Activated T-cell treated with anti-CD3 and anti-CD28 coated beads, Interleukin-2, amount 50 U/mL, for 24 hours (primary cell): ENCODE data around the gene SERINC2.
"Not testable (repeated sequence)": the region's sequence is repeated elsewhere in the genome, so short reads cannot be mapped to it uniquely, and the experiment has no call there.

ENCODE experiments used
- DNase-seq: peaks from one replicate; pipeline ENCODE4 v3.0.0-alpha.2; 2020
- H3K27ac Mint-ChIP-seq: 2 replicates; pipeline ENCODE4 v1.8.0; 2020; ENCODE audit warnings: mild to moderate bottlenecking, mixed read lengths
- H3K27me3 Mint-ChIP-seq: 2 replicates; pipeline ENCODE4 v1.8.0; 2020; ENCODE audit warnings: mixed read lengths
- H3K36me3 Mint-ChIP-seq: 2 replicates; pipeline ENCODE4 v1.8.0; 2020; ENCODE audit warnings: low read depth, mixed read lengths
- H3K4me1 Mint-ChIP-seq: 2 replicates; pipeline ENCODE4 v1.8.0; 2020; ENCODE audit warnings: low read depth, mixed read lengths
- H3K4me3 Mint-ChIP-seq: 2 replicates; pipeline ENCODE4 v1.8.0; 2020; ENCODE audit warnings: mild to moderate bottlenecking, moderate library complexity, mixed read lengths
- H3K9me3 Mint-ChIP-seq: 2 replicates; pipeline ENCODE4 v1.8.0; 2020; ENCODE audit warnings: mixed read lengths

SERINC2 gene

GRCh38 chr1:31472673-31473072 lies 59.7 kb downstream of the SERINC2 start:
- H3K27me3 Mint-ChIP-seq = peaks cover 35% of the 10 kb centered on the region
- not testable (repeated sequence) for H3K27ac Mint-ChIP-seq, H3K36me3 Mint-ChIP-seq, H3K4me1 Mint-ChIP-seq, DNase-seq, H3K9me3 Mint-ChIP-seq, H3K4me3 Mint-ChIP-seq

GRCh38 chr1:31473508-31473907 lies 60.5 kb downstream of the SERINC2 start:
- not testable (repeated sequence) for H3K4me3 Mint-ChIP-seq, H3K36me3 Mint-ChIP-seq, DNase-seq, H3K27ac Mint-ChIP-seq, H3K4me1 Mint-ChIP-seq, H3K9me3 Mint-ChIP-seq
- peaks cover 39% of the 10 kb centered on the region for H3K27me3 Mint-ChIP-seq

- not testable (repeated sequence) for DNase-seq, H3K4me3 Mint-ChIP-seq, H3K36me3 Mint-ChIP-seq, H3K4me1 Mint-ChIP-seq, H3K27ac Mint-ChIP-seq, H3K9me3 Mint-ChIP-seq
- H3K27me3 Mint-ChIP-seq = peaks cover 39% of the 10 kb centered on the region
Observed at GRCh38 chr1:31474567-31474966, 61.6 kb downstream of the SERINC2 start.

GRCh38 chr1:31476891-31477846 lies 64.2 kb downstream of the SERINC2 start:
- DNase-seq = no peak
- Mint-ChIP-seq H3K4me3 (no peak overlapping the region), H3K36me3 (no peaks in the 10 kb centered on the region), H3K27ac (no peak overlapping the region), H3K4me1 (peaks cover 3% of the 10 kb centered on the region), H3K9me3 (peaks cover 9% of the 10 kb centered on the region), H3K27me3 (peaks cover 22% of the 10 kb centered on the region)

- H3K27me3 Mint-ChIP-seq = peaks cover 15% of the 10 kb centered on the region
- no peak overlapping the region for H3K27ac Mint-ChIP-seq
- H3K36me3 Mint-ChIP-seq = no peaks in the 10 kb centered on the region
- peaks cover 9% of the 10 kb centered on the region for H3K9me3 Mint-ChIP-seq
- no peak for DNase-seq
- H3K4me3 Mint-ChIP-seq = no peak overlapping the region
- H3K4me1 Mint-ChIP-seq = peaks cover 3% of the 10 kb centered on the region
Observed at GRCh38 chr1:31478167-31478566, 65.2 kb downstream of the SERINC2 start.

- Mint-ChIP-seq H3K27me3 (peaks cover 9% of the 10 kb centered on the region), H3K36me3 (no peaks in the 10 kb centered on the region), H3K4me1 (peaks cover 3% of the 10 kb centered on the region), H3K4me3 (no peak overlapping the region), H3K9me3 (peaks cover 9% of the 10 kb centered on the region), H3K27ac (no peak overlapping the region)
- DNase-seq = no peak
Observed at GRCh38 chr1:31479811-31480210, 66.8 kb downstream of the SERINC2 start.

GRCh38 chr1:31480426-31480825 lies 67.4 kb downstream of the SERINC2 start:
- H3K4me3 Mint-ChIP-seq, H3K9me3 Mint-ChIP-seq, H3K27ac Mint-ChIP-seq, DNase-seq, H3K36me3 Mint-ChIP-seq, H3K4me1 Mint-ChIP-seq, H3K27me3 Mint-ChIP-seq: not testable (repeated sequence)

- Mint-ChIP-seq H3K4me3 (no peak overlapping the region), H3K27me3 (peaks cover 4% of the 10 kb centered on the region), H3K27ac (no peak overlapping the region), H3K4me1 (peaks cover 10% of the 10 kb centered on the region), H3K36me3 (no peaks in the 10 kb centered on the region), H3K9me3 (peaks cover 12% of the 10 kb centered on the region)
- DNase-seq = no peak
Observed at GRCh38 chr1:31482482-31483011, 69.5 kb downstream of the SERINC2 start.

- Mint-ChIP-seq H3K9me3 (peaks cover 17% of the 10 kb centered on the region), H3K4me1 (peaks cover 15% of the 10 kb centered on the region), H3K27ac (no peak overlapping the region), H3K36me3 (no peaks in the 10 kb centered on the region), H3K27me3 (no peaks in the 10 kb centered on the region), H3K4me3 (no peak overlapping the region)
- no peak for DNase-seq
Observed at GRCh38 chr1:31483012-31483946, 70.3 kb downstream of the SERINC2 start.
